ENCODE results near the gene ZNF260. TPM values are rescaled to one million over a fixed set of nuclear protein-coding genes. Genes with fewer than 3 reads are reported as not detected.

Gene ZNF260
- total and polyA plus RNA-seq, 2 of the 13 experiments (the other 11 are each of a cell fraction or from before 2014, with no cell fraction given), result 2.8 to 10.5 TPM

- TF ChIP-seq DZIP1 (CRISPR knock-in tag; IDR thresholded peaks at IDR 0.05) (no peak), ZHX2 (IDR thresholded peaks at IDR 0.05; ENCODE audit: low read depth) (peak; percentile 72; the same call in 1 of the 2 replicates), ZHX2 (CRISPR knock-in tag; IDR thresholded peaks at IDR 0.05; ENCODE audit: borderline replicate concordance) (no peak), ZNF234 (CRISPR knock-in tag; conservative IDR thresholded peaks at IDR 0.05) (0 out of 2 replicates have a peak, but pooled peaks have one; percentile 81), BRCA1 (CRISPR knock-in tag; IDR thresholded peaks at IDR 0.05) (0 out of 2 replicates have a peak, but pooled peaks have one; percentile 52), HNRNPH1 (optimal IDR thresholded peaks at IDR 0.05; ENCODE audit: low read depth, low read length) (no peak), SPEN (CRISPR knock-in tag; IDR thresholded peaks at IDR 0.05; ENCODE audit: low read depth) (peak; percentile 79), RNF219 (CRISPR knock-in tag; IDR thresholded peaks at IDR 0.05) (no peak), ZNF441 (CRISPR knock-in tag; IDR thresholded peaks at IDR 0.05; ENCODE audit: borderline replicate concordance) (peak; percentile 88), ZNF530 (CRISPR knock-in tag; IDR thresholded peaks at IDR 0.05; ENCODE audit: low read depth) (peak; percentile 67; the same call in 1 of the 2 replicates), ZNF687 (CRISPR knock-in tag; IDR thresholded peaks at IDR 0.05) (peak; percentile 86), ZNF563 (CRISPR knock-in tag; IDR thresholded peaks at IDR 0.05) (peak; percentile 66; the same call in 1 of the 2 replicates)
These were observed at the start of gene ZNF260 (continued) for GRCh38 chr19:36528194-36528920.

Measured in HepG2 (cell line).